ENCODE data around the gene COMT.

COMT gene

GRCh38 chr22:20014526-20015186 lies 73.1 kb downstream of the COMT start:
- DNase-seq = no peak

GRCh38 chr22:20015187-20015625 lies 73.6 kb downstream of the COMT start:
- DNase-seq = no peak

GRCh38 chr22:20015971-20016733 lies 74.6 kb downstream of the COMT start:
- peak in 1 of 2 experiments; percentile 9 for DNase-seq

GRCh38 chr22:20016734-20017621 lies 75.4 kb downstream of the COMT start, which contains the start of gene ARVCF:
ARVCF (minus strand) TSS chr22:20016823; CDS start chr22:19990794, 26,029 bp downstream.
- peak in 1 of 2 experiments; percentile 67 for DNase-seq

- DNase-seq = no peak
Observed at GRCh38 chr22:20017622-20017958, 76.0 kb downstream of the COMT start.

GRCh38 chr22:20018001-20018400 lies 76.4 kb downstream of the COMT start:
- DNase-seq = no peak

Data from SW 1271 (cell line).